Erythroblast (primary cell): ENCODE data around the gene HK3.

Experiments used
- GATA1 ChIP-seq: IDR thresholded peaks from 2 replicates; pipeline ENCODE4 v1.6.1; 2011; ENCODE audit warnings: low read depth, mild to moderate bottlenecking, control low read depth, low read length, moderate library complexity
- POLR2A ChIP-seq: IDR thresholded peaks from 2 replicates; pipeline ENCODE4 v1.6.1; 2011; ENCODE audit warnings: mild to moderate bottlenecking, low read length

- no peak for TF ChIP-seq POLR2A
- no peak for TF ChIP-seq GATA1
Observed at GRCh38 chr5:176864755-176865154, 34.4 kb downstream of the HK3 start.
